Stimulated activated CD4-positive, alpha-beta T cell treated with anti-CD3 and anti-CD28 coated beads, TNF-alpha, amount 100 ng/mL, for 1 hour (primary cell): ENCODE data around the gene CDK7.
"Not testable (repeated sequence)": the region's sequence is repeated elsewhere in the genome, so short reads cannot be mapped to it uniquely, and the experiment has no call there.

Source experiments
- DNase-seq, 3 donors: peaks; one replicate each; pipeline ENCODE4 v3.0.0-alpha.2; 2020; ENCODE audit warnings: low read depth in 3 of 3, low spot score in 1 of 3

CDK7 gene

DNA sequence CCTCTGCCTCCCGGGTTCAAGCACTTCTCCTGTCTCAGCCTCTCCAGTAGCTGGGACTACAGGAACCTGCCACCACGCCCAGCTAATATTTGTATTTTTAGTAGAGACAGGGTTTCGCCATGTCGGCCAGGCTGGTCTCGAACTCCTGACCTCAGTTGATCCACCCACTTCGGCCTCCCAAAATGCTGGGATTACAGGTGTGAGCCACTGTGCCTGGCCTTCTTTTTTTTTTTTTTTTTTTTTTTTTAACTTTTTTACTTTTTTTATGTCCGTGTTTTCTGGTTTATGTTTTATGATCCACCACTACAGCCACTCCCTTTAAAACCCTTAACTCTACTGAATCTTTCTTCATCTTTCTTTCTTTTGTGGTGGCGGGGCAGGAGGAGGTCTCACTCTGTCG is 2.0 kb downstream of the CDK7 start:
- not testable (repeated sequence) for DNase-seq

- DNase-seq: no peak
Observed at GRCh38 chr5:69237877-69238276, 3.2 kb downstream of the CDK7 start.

DNA sequence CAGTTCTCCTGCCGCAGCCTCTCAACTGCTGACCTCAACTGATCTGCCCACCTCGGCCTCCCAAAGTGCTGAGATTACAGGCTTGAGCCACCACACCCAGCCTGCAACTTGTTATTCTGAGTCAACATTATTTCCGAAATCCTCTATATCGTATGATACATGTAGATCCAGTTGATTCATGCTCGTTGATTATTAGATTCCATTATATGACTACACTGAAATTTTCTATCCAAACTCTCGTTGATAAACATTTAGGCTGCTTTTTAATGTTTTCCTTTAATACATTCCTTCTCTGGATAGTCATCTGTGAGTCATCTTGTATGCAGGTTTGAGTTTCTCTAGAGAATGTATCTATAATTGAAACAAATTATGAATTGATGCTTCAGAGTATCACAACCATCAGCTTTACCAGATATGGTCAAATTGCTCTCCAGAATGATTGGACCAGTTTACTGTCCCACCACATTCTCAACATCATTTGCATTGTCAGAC is 4.1 kb downstream of the CDK7 start:
- no peak for DNase-seq

DNA sequence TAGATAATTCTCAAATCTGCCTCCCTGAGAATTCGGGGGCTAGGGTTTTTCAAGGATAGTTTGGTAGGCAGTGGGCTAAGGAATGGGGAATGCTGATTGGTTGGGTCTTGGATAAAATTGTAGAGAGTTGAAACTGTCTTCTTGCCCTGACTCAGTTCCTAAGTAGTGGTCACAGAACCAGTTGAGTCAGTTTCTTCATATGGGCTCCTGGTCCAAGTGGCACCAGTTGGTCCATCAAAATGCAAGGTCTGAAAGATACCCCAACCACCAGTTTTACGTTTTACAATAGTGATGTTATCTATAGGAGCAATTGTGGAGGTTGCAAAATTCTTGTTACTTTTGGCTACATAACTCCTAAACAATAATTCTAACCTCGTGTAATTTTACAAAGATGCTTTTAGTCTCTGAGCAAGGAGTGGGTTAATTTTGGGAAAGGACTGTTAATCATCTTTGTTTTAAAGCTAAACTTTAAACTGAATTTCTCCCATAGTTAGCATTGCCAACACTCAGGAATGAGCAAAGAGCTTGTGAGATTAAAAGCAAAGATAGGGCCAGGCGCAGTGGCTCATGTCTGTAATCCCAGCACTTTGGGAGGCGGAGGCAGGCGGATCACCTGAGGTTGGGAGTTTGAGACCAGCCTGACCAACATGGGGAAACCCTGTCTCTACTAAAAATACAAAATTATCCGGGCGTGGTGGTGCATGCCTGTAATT is 7.7 kb downstream of the CDK7 start:
- no peak for DNase-seq

GRCh38 chr5:69245031-69245430 is 10.3 kb downstream of the CDK7 start:
- DNase-seq: no peak

DNA sequence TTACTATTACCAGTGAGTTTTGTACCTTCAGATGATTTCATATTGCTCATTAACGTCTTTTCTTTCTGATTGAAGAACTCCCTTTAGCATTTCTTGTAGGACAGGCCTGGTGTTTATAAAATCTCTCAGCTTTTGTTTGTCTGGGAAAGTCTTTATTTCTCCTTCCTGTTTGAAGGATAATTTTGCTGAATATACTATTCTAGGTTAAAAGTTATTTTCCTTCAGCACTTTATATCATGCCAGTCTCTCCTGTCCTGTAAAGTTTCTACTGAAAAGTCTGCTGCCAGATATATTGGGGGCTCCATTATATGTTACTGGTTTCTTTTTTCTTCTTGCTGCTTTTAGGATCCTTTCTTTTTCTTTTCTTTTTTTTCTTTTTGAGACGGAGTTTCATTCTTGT is 13.3 kb downstream of the CDK7 start:
- no peak for DNase-seq

- DNase-seq: no peak
Observed at GRCh38 chr5:69250593-69250992, 15.9 kb downstream of the CDK7 start.

DNA sequence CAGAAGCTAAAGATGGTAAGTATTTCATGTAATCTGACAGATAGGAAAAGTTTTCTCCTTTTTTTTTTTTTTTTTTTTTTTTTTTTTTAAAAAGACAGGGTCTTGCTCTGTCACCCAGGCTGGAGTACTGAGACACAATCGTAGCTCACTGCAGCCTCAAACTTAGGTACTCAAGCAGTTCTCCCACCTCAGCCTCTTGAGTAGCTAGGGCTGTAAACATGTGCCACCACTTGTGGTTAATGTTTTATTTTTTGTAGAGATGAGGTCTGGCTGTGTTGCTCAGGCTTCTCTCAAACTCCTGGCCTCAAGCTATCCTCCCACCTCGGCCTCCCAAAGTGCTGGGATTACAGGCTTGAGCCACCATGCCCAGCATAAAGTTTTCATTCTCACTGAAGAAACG is 17.8 kb downstream of the CDK7 start:
- no peak for DNase-seq

DNA sequence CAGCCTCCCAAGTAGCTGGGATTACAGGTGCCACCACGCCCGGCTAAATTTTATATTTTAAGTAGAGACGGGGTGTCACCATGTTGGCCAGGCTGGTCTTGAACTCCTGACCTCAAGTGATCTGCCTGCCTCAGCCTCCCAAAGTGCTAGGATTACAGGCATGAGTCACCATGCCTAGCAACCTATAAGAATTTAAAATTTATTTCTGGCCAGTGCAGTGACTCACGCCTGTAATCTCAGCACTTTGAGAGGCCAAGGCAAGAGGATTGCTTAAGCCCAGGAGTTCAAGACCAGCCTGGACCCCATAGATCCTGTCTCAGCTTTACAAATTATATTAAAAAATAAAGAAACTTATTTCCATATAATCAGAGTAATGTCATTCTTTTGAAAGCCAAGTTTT is 21.3 kb downstream of the CDK7 start:
- not testable (repeated sequence) for DNase-seq

DNA sequence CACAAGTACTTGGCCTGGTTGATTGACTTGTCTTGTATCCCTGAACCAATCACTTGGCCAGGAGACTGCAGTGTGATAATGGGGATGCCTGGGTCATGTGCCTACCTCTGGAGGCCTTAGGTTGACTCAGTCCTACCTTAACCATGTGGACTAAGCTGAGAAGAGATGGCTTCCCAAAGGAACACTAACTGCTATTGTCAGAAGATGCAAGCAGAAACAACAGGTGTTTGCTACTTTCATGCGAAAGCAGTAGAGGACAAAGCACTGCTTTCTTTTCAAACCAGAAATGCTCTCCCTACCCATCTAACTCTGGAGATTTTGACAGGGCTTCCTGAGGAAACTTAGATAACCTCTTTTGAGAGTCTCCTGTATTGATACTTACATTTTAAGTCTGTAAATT is 22.9 kb downstream of the CDK7 start:
- DNase-seq: no peak

- no peak for DNase-seq
Observed at GRCh38 chr5:69261034-69261433, 26.3 kb downstream of the CDK7 start.

GRCh38 chr5:69265931-69266330 is 31.2 kb downstream of the CDK7 start:
- no peak for DNase-seq

DNA sequence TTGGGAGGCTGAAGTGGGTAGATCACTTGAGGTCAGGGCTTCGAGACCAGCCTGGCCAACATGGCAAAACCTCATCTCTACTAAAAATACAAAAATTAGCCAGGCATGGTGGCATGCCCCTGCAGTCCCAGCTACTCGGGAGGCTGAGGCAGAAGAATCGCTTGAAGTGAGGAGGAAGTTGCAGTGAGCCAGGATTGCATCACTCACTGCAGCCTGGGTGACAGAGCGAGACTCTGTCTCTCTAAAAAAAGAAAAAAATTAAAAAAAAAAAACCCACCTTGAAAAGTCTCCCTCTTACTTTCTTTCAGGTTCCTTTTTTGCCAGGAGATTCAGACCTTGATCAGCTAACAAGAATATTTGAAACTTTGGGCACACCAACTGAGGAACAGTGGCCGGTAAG is 34.2 kb downstream of the CDK7 start:
- DNase-seq: no peak

DNA sequence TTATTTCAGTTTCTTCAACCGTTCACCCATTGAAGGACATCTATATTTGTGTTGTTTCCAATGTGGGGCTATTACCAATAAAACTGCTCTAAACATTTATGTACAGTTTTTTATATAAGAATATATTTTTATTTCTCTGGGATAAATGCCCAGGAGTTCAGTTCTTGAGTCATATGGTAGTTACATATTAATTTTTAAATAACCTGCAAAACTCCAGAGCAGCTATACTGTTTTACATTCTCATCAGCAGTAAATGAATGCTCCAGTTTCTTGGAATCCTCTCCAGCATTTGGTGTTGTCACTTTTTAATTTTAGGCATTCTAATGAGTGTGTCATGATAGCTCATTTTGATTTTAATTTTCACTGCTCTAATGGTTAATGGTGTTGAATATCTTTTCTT is 36.2 kb downstream of the CDK7 start:
- no peak for DNase-seq

DNA sequence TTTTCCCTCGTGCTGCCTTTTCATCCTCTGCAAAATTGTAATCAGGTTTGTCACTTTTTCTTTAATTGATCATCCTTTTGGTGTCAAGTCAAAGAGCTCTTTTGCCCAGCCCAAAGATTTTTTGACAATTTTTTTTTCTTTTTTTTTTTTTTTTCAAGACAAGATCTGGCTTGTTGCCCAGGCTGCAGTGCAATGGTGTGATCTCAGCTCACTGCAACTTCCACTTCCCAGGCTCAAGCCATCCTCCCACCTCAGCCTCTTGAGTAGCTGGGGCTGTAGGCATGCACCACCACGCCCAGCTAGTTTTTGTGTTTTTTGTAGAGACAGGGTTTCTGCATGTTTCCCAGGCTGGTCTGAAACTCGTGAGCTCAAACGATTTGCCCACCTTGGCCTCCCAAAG is 36.7 kb downstream of the CDK7 start:
- no peak for DNase-seq

GRCh38 chr5:69275563-69275962 is 40.9 kb downstream of the CDK7 start:
- no peak for DNase-seq

- DNase-seq: no peak
Observed at GRCh38 chr5:69276422-69277174, 41.9 kb downstream of the CDK7 start.

- DNase-seq: no peak
Observed at GRCh38 chr5:69279517-69279916, 44.8 kb downstream of the CDK7 start.

DNA sequence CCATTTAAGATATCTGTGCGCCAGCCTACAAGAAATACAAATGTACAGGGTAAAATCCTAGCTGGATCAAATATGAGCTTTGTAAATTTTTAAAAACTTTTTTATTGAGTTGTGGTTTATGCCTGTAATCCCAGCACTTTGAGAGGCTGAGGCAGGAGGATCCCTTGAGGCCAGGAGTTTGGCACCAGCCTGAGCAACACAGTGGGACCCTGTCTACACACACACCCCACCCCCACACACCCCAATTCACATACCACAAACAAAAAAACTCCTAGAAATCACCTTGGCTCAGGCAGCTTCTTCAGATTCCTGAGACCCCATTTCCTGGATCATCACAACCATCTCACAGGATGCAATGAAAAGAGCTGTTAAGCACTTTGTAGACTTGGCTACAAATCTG is 46.4 kb downstream of the CDK7 start:
- DNase-seq: no peak

- no peak for DNase-seq
Observed at GRCh38 chr5:69284203-69284602, 49.5 kb downstream of the CDK7 start.

GRCh38 chr5:69285448-69286116 is 50.9 kb downstream of the CDK7 start:
- no peak for DNase-seq

DNA sequence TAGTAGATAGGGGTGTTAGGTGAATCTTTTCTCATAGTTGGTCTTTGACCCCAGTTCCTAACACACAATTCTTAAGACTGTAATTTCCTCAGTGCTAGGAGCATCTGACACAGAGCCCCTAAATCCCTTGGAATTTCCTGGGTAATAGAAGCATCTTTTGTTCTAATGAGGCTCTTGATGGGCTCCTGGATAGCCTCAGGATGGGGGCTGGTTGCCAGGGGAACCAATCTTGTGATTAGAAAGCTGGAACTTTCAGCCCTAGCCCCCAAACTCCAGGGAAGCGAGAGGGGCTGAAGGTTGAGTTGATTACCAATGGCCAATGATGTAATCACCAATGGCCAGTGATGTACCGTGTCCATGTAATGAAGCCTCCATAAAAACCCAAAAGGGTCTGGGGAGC is 53.4 kb downstream of the CDK7 start:
- no peak for DNase-seq
